Measurements from ENCODE around the gene CLASRP.
A peak's percentile ranks its signal among the peaks of the same experiment; 100 is the strongest.
"Not testable (repeated sequence)": the region's sequence is repeated elsewhere in the genome, so short reads cannot be mapped to it uniquely, and the experiment has no call there.

The CLASRP gene

DNA sequence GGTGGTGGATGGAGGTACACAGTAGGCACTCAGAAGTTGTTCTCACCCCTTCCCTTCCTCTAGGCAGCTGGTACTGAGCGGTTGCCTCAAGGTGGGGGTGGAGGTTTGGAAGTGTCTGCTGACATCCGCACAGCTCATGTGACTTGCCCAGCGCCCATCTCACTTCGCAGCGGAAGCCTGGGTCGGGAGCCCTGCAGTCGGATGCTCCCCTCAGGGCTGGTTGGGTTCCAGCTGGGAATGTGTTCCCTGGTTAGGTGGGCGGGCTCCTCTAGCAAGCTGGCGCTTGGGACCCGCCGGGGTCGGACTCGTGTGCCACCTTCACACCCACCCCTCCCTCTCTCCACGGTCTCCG lies 64.3 kb downstream of the CLASRP start:
- peak; percentile 63 for DNase-seq (ENCODE audit: low read depth)
- H3K4me3 ChIP-seq (ENCODE audit: low read depth, low read length): peak overlapping the region; percentile 2
- TF ChIP-seq, protein P1, sequence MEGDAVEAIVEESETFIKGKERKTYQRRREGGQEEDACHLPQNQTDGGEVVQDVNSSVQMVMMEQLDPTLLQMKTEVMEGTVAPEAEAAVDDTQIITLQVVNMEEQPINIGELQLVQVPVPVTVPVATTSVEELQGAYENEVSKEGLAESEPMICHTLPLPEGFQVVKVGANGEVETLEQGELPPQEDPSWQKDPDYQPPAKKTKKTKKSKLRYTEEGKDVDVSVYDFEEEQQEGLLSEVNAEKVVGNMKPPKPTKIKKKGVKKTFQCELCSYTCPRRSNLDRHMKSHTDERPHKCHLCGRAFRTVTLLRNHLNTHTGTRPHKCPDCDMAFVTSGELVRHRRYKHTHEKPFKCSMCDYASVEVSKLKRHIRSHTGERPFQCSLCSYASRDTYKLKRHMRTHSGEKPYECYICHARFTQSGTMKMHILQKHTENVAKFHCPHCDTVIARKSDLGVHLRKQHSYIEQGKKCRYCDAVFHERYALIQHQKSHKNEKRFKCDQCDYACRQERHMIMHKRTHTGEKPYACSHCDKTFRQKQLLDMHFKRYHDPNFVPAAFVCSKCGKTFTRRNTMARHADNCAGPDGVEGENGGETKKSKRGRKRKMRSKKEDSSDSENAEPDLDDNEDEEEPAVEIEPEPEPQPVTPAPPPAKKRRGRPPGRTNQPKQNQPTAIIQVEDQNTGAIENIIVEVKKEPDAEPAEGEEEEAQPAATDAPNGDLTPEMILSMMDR (conservative IDR thresholded peaks at IDR 0.05; ENCODE audit: low read depth, low read length): no peak

DNA sequence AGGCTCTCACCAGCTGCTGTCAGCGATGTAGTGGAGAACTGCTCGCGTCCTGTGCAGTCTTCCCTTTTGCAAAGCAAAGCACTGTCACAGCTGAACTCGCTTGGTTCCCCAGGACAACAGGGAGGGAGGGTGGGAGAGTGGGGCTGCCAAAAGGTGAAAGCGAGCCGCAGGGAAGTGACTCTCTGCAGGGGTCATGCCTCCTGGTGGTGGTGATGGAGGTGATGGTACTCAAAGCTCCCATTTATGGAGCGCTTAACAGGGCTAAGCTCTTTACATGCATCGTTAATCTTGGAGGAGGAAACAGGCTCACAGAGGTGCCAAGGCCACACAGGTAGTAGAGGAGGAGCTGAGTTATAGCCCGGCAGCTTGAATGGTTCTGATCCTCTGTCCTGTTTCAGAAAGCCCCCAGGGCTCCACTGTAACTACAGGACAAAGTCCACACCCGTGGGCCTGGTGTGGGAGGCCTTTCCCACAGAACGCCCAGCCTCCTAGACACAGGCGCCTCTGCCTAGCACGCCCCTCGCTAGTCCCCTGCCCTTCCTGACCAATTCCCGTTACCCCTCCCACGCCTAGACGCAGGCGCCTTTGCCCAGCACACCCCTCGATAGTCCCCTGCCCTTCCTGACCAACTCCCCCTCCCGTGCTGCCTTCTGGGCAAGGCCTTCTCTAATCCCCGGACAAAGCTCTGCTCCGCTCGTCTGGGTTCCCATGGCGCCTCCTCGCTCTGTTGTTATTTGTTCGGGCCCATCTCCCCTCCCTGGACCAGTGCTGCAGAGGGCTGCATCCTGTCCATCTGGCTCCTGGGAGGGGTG lies 64.9 kb downstream of the CLASRP start:
- no peak for DNase-seq (ENCODE audit: low read depth)
- H3K4me3 ChIP-seq (ENCODE audit: low read depth, low read length): peak overlapping the region; percentile 2

DNA sequence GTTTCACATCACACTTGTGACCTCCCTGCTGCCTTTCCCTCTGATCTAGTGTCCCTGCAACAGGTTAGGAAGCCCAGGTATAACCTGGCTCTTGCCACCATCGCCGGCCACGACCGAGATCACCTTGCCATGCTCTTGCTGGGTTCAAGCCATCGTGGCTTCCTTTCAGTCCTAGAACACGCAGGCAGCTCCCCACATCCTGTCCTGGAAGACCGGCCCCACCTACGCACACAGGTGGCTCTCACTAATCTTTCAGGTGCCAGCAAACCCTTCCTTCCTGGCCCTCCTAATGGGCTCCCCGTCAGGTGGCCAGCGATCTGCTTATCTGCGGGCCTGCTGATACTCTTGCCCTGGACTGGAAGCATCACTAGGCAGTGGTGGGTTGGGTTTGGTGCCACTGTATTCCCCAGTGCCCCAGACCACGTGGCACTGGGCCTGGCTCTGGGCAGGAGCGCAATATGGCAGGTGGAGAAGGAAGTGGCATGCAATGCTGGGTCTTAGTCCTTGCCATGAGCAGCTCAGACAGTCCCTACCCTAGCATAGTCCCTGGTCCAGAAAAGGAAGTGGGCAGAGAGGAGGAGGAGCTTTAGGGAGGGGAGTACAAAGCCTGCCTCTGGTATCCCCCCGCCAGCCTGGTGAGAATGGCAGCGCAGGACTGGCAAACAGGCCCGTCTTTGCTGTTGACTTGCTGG lies 66.0 kb downstream of the CLASRP start:
- no peak overlapping the region for H3K4me3 ChIP-seq (ENCODE audit: low read depth, low read length)
- TF ChIP-seq, protein P1 (conservative IDR thresholded peaks at IDR 0.05; ENCODE audit: low read depth, low read length): no peak
- DNase-seq (ENCODE audit: low read depth): no peak

More for the DNA sequence above, 64.9 kb downstream of the CLASRP start:
- TF ChIP-seq, protein P1 (conservative IDR thresholded peaks at IDR 0.05; ENCODE audit: low read depth, low read length): peak; percentile 29

DNA sequence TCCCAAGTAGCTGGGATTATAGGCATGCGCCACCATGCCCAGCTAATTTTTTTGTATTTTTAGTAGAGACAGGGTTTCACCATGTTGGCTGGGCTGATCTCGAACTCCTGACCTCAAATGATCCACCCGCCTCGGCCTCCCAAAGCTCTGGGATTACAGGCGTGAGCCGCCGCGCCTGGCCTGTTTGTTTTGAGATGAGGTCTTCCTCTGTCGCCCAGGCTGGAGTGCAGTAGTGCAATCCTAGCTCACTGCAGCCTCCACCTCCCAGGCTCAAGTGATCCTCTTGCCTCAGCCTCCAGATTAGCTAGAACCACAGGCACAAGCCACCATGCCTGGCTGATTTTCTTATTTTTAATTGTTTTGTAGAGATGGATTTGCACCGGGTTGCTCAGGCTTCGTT lies 67.5 kb downstream of the CLASRP start:
- DNase-seq (ENCODE audit: low read depth); H3K4me3 ChIP-seq (ENCODE audit: low read depth, low read length): not testable (repeated sequence)

DNA sequence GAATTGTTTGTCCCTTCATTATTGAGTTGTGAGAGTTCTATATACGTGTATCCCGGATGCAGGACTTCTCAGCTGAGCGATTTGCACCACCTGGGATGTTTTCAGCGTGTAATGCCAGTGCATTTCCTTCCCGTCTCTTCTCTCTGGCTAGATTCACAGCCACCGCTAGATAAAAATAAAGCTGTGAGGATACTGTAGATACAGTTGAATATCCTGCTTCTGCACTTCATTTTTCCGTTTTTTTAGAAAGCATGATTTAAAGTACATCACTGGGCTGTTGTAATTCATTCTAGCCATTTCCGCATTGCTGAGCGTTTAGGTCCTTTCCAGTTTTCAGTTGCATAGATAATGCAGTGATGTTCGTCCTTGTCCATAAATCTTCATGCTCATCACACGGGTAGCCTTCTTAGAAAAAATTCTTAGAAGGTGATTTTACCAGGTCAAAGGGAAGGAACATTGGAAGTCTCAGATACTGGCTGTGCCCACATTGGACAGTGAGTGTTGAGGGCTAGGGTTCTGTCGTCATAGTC lies 68.8 kb downstream of the CLASRP start:
- no peak overlapping the region for H3K4me3 ChIP-seq (ENCODE audit: low read depth, low read length)
- TF ChIP-seq, protein P1 (conservative IDR thresholded peaks at IDR 0.05; ENCODE audit: low read depth, low read length): no peak
- no peak for DNase-seq (ENCODE audit: low read depth)

DNA sequence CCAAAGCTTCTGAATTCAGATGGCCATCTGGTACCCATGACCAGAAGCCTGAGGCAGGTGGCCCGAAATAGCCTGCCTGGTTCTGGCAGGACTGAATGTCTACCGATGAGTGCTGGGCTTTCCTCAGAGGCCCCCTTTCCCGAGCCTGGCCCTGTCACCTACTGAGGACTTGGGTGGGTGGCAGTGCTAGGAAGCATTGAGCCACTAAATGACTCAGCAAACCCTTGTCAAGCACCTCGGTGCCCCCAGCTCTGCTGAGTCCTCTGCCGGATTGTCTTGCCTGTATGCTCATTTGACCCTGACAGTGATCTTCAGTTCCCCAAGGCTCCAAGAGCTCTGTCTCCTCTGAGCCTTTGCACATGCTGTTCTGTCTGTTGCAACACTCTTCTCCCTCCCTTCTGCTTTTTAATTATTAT lies 72.0 kb downstream of the CLASRP start:
- no peak for DNase-seq (ENCODE audit: low read depth)
- TF ChIP-seq, protein P1 (conservative IDR thresholded peaks at IDR 0.05; ENCODE audit: low read depth, low read length): no peak
- no peak overlapping the region for H3K4me3 ChIP-seq (ENCODE audit: low read depth, low read length)

DNA sequence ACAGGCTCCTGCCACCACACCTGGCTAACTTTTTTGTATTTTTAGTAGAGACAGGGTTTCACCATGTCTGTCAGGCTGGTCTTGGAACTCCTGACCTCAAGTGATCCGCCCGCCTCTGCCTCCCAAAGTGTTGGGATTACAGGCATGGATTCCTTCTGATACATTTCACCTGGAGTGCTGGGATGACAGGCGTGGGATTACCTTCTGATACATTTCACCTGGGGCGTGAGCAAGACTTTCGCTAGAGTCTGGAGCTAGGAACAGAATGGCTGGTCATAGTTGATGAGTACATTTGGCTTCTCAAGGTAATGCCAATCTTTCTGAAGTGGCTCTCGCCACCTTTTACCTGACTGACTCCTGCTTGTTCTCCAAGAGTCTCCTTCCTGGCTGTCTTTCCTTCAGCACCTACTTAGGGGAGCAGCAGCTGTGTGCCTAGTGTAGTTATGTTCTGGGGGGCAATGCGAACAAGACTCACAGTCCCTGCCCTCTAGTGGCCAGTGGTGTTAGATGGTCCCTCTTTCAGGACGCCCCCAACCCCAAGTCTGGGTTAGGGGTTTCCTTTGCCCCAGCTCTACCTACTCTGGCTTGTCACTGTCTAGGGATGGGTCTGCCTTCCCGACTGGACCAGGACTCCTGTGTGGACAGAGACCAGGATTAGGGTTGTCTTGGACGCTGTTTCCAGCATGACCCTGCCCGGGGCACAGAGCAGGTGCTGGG lies 73.4 kb downstream of the CLASRP start:
- H3K4me3 ChIP-seq (ENCODE audit: low read depth, low read length): no peak overlapping the region
- DNase-seq (ENCODE audit: low read depth): no peak
- TF ChIP-seq, protein P1 (conservative IDR thresholded peaks at IDR 0.05; ENCODE audit: low read depth, low read length): peak; percentile 21

Measured in choroid plexus epithelial cell (primary cell).